H9 (cell line): ENCODE data around the gene MRPS18B. TPM values are rescaled to one million over a fixed set of nuclear protein-coding genes. Genes with fewer than 3 reads are reported as not detected.
A peak's percentile ranks its signal among the peaks of the same experiment; 100 is the strongest.

Experiments
- DNase-seq: peaks from one replicate; pipeline ENCODE4 v3.0.0-alpha.2; 2017
- H2AFZ ChIP-seq: one replicate; pipeline ENCODE4 v1.6.1; 2013; ENCODE audit warnings: mild to moderate bottlenecking, low read length, control low read depth, moderate library complexity
- H2AK5ac ChIP-seq: 2 replicates; pipeline ENCODE4 v1.6.1; 2013; ENCODE audit warnings: low read length, control low read depth, mixed read lengths; ENCODE audit not compliant: insufficient read length
- H2BK120ac ChIP-seq: one replicate; pipeline ENCODE4 v1.6.1; 2013; ENCODE audit warnings: low read depth, mild to moderate bottlenecking, low read length, control low read depth, inconsistent platforms; ENCODE audit not compliant: poor library complexity, severe bottlenecking
- H2BK12ac ChIP-seq: 2 replicates; pipeline ENCODE4 v1.6.1; 2013; ENCODE audit warnings: low read length, control low read depth, mixed read lengths, low read depth; ENCODE audit not compliant: insufficient read length
- H2BK15ac ChIP-seq: 2 replicates; pipeline ENCODE4 v1.6.1; 2013; ENCODE audit warnings: low read depth, low read length, control low read depth
- H2BK20ac ChIP-seq: one replicate; pipeline ENCODE4 v1.6.1; 2013; ENCODE audit warnings: low read depth, mild to moderate bottlenecking, low read length, control low read depth, inconsistent platforms; ENCODE audit not compliant: poor library complexity, severe bottlenecking
- H2BK5ac ChIP-seq: 2 replicates; pipeline ENCODE4 v1.6.1; 2013; ENCODE audit warnings: low read length, control low read depth, mixed read lengths; ENCODE audit not compliant: insufficient read length
- H3K14ac ChIP-seq: 2 replicates; pipeline ENCODE4 v1.6.1; 2013; ENCODE audit warnings: low read length, control low read depth; ENCODE audit not compliant: insufficient read depth
- H3K18ac ChIP-seq: 2 replicates; pipeline ENCODE4 v1.6.1; 2013; ENCODE audit warnings: low read depth, mild to moderate bottlenecking, mixed read lengths, low read length, control low read depth; ENCODE audit not compliant: insufficient read length
- H3K23ac ChIP-seq: 2 replicates; pipeline ENCODE4 v1.6.1; 2013; ENCODE audit warnings: low read length, control low read depth, mixed read lengths, low read depth; ENCODE audit not compliant: insufficient read length
- H3K23me2 ChIP-seq: 2 replicates; pipeline ENCODE4 v1.6.1; 2013; ENCODE audit warnings: low read depth, mild to moderate bottlenecking, mixed read lengths, low read length, control low read depth; ENCODE audit not compliant: insufficient read length, poor library complexity, severe bottlenecking
- H3K27ac ChIP-seq: 2 replicates; pipeline ENCODE4 v1.5.1; 2013; ENCODE audit warnings: low read length, control low read depth, mixed read lengths, low read depth; ENCODE audit not compliant: insufficient read length
- H3K27me3 ChIP-seq: 2 replicates; pipeline ENCODE4 v1.6.1; 2013; ENCODE audit warnings: low read length, control low read depth, inconsistent platforms; ENCODE audit not compliant: insufficient read depth
- H3K4ac ChIP-seq: 2 replicates; pipeline ENCODE4 v1.6.1; 2013; ENCODE audit warnings: low read depth, mild to moderate bottlenecking, control low read depth, inconsistent platforms, low read length, moderate library complexity
- H3K4me1 ChIP-seq: 2 replicates; pipeline ENCODE4 v1.6.1; 2013; ENCODE audit warnings: low read length, control low read depth, inconsistent platforms; ENCODE audit not compliant: insufficient read depth
- H3K4me2 ChIP-seq: 2 replicates; pipeline ENCODE4 v1.6.1; 2013; ENCODE audit warnings: low read length, control low read depth, mixed read lengths; ENCODE audit not compliant: insufficient read length, insufficient read depth
- H3K56ac ChIP-seq: 2 replicates; pipeline ENCODE4 v1.6.1; 2013; ENCODE audit warnings: low read depth, mild to moderate bottlenecking, mixed read lengths, low read length, control low read depth; ENCODE audit not compliant: insufficient read length
- H3K79me1 ChIP-seq: 2 replicates; pipeline ENCODE4 v1.6.1; 2013; ENCODE audit warnings: low read depth, mild to moderate bottlenecking, moderate library complexity, low read length, control low read depth, inconsistent platforms; ENCODE audit not compliant: insufficient read depth, poor library complexity, severe bottlenecking
- H3K79me2 ChIP-seq: 2 replicates; pipeline ENCODE4 v1.6.1; 2013; ENCODE audit warnings: low read length, control low read depth, inconsistent platforms; ENCODE audit not compliant: insufficient read depth
- H3K9ac ChIP-seq: 2 replicates; pipeline ENCODE4 v1.6.1; 2013; ENCODE audit warnings: low read length, control low read depth, mixed read lengths; ENCODE audit not compliant: insufficient read length; ENCODE audit errors: extremely low read depth
- H3K9me3 ChIP-seq: one replicate; pipeline ENCODE4 v1.6.1; 2013; ENCODE audit warnings: low read depth, low read length, inconsistent platforms; ENCODE audit not compliant: control insufficient read depth
- H3T11ph ChIP-seq: one replicate; pipeline ENCODE4 v1.6.1; 2013; ENCODE audit warnings: mild to moderate bottlenecking, low read length, control low read depth, inconsistent platforms
- H4K20me1 ChIP-seq: one replicate; pipeline ENCODE4 v1.6.1; 2013; ENCODE audit not compliant: control insufficient read depth, insufficient read length, insufficient read depth
- H4K5ac ChIP-seq: 2 replicates; pipeline ENCODE4 v1.6.1; 2013; ENCODE audit warnings: low read depth, mild to moderate bottlenecking, mixed read lengths, low read length, control low read depth; ENCODE audit not compliant: insufficient read length
- H4K8ac ChIP-seq: replicated peaks from 2 replicates; pipeline ENCODE4 v1.6.1; 2013; ENCODE audit warnings: low read length, control low read depth, mixed read lengths, low read depth; ENCODE audit not compliant: insufficient read length
- H4K91ac ChIP-seq: 2 replicates; pipeline ENCODE4 v1.6.1; 2013; ENCODE audit warnings: low read depth, mild to moderate bottlenecking, moderate library complexity, mixed read lengths, low read length, control low read depth; ENCODE audit not compliant: insufficient read length
- H3K27ac Mint-ChIP-seq, 3 experiments: 2 replicates in 2 of 3; 3 replicates in 1 of 3; pipeline ENCODE4 v1.8.0; 2020 to 2021; ENCODE audit warnings: mixed read lengths in 3 of 3, mild to moderate bottlenecking in 1 of 3, moderate library complexity in 1 of 3
- H3K27me3 Mint-ChIP-seq: 2 replicates; pipeline ENCODE4 v1.8.0; 2021; ENCODE audit warnings: low read depth, mild to moderate bottlenecking, moderate library complexity, mixed read lengths
- H3K36me3 Mint-ChIP-seq, 3 experiments: 2 replicates in 2 of 3; 3 replicates in 1 of 3; pipeline ENCODE4 v1.8.0; 2020 to 2021; ENCODE audit warnings: low read depth in 3 of 3, mixed read lengths in 3 of 3; ENCODE audit not compliant: insufficient read depth in 1 of 3
- H3K4me1 Mint-ChIP-seq, 2 experiments: 2 replicates each; pipeline ENCODE4 v1.8.0; 2020; ENCODE audit warnings: mixed read lengths in 2 of 2
- H3K4me3 Mint-ChIP-seq, 2 experiments: 2 replicates in 1 of 2; 3 replicates in 1 of 2; pipeline ENCODE4 v1.8.0; 2020 to 2021; ENCODE audit warnings: mild to moderate bottlenecking in 2 of 2, mixed read lengths in 2 of 2, moderate library complexity in 1 of 2
- H3K9me3 Mint-ChIP-seq, 2 experiments: 2 replicates in 1 of 2; 3 replicates in 1 of 2; pipeline ENCODE4 v1.8.0; 2020; ENCODE audit warnings: mild to moderate bottlenecking in 2 of 2, mixed read lengths in 2 of 2, moderate library complexity in 1 of 2
- WGBS: extraction: QIAGEN DNeasy Blood & Tissue Kit; methylation state at CpG from one replicate; pipeline ENCODE4 v1.1.7; 2013; ENCODE audit warnings: missing lambda C conversion rate, low lambda C conversion rate, mixed read lengths; ENCODE audit not compliant: insufficient read length; ENCODE audit errors: extremely low coverage; 5-methylcytosine and 5-hydroxymethylcytosine counted together
- total RNA-seq: library from RNA; stranded (reverse); gene quantifications from 2 replicates; pipeline ENCODE4 v1.2.1, GENCODE V29; 2021
- TF ChIP-seq, protein P1 (sequence below): fragments of 200-600 bp; sonication (generic); conservative IDR thresholded peaks from 3 replicates; pipeline ENCODE4 v1.8.0; 2021; ENCODE audit warnings: antibody characterized with exemption, mild to moderate bottlenecking

MRPS18B gene
- total RNA-seq, 1 experiment from 2014 or later, result 54.0 TPM

DNA sequence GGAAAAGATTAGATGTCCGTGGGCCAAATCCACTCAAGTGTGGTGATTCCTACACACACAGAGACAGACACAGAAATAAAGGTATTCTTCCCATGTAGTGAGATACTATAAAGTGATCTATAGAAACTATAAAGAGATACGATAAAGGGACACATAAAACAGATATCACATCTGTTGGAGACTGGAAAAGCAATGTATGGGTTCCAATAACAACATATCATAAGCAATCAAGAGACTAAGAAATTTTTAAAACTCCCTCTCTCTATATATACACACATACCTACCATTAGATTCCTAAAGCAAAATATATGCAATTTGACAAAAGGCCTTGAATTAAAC lies 5.8 kb upstream of the MRPS18B start:
- peaks cover 4% of the 10 kb centered on the region; the same call in 1 of the 2 replicates for H3K4me1 ChIP-seq
- peak overlapping the region in 1 of 3 experiments; percentile 79; a peak in 2 of 7 replicates for H3K27ac Mint-ChIP-seq

More for the DNA sequence above, 5.8 kb upstream of the MRPS18B start:
- Histone ChIP-seq H3K4me2 (no peak overlapping the region), H2AFZ (no peak overlapping the region), H3K79me1 (no peaks in the 10 kb centered on the region), H4K20me1 (no peaks in the 10 kb centered on the region), H3K23me2 (peaks cover 15% of the 10 kb centered on the region), H2BK15ac (no peak overlapping the region), H3K79me2 (peaks cover 2% of the 10 kb centered on the region; the same call in 1 of the 2 replicates), H4K91ac (no peak overlapping the region), H2AK5ac (no peak overlapping the region), H3K56ac (no peak overlapping the region), H3T11ph (no peak overlapping the region), H3K23ac (no peak overlapping the region), H3K18ac (no peak overlapping the region), H4K8ac (no peak overlapping the region), H3K14ac (no peak overlapping the region), H2BK12ac (no peak overlapping the region), H3K27ac (no peak overlapping the region), H3K27me3 (no peaks in the 10 kb centered on the region), H3K9ac (no peak overlapping the region), H2BK120ac (no peak overlapping the region), H2BK5ac (no peak overlapping the region), H3K9me3 (no peaks in the 10 kb centered on the region), H4K5ac (no peak overlapping the region), H3K4ac (no peak overlapping the region), H2BK20ac (no peak overlapping the region)
- H3K27me3 Mint-ChIP-seq, result no peaks in the 10 kb centered on the region; the same call in 1 of the 2 replicates
- TF ChIP-seq, protein P1, sequence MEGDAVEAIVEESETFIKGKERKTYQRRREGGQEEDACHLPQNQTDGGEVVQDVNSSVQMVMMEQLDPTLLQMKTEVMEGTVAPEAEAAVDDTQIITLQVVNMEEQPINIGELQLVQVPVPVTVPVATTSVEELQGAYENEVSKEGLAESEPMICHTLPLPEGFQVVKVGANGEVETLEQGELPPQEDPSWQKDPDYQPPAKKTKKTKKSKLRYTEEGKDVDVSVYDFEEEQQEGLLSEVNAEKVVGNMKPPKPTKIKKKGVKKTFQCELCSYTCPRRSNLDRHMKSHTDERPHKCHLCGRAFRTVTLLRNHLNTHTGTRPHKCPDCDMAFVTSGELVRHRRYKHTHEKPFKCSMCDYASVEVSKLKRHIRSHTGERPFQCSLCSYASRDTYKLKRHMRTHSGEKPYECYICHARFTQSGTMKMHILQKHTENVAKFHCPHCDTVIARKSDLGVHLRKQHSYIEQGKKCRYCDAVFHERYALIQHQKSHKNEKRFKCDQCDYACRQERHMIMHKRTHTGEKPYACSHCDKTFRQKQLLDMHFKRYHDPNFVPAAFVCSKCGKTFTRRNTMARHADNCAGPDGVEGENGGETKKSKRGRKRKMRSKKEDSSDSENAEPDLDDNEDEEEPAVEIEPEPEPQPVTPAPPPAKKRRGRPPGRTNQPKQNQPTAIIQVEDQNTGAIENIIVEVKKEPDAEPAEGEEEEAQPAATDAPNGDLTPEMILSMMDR, result no peak
- H3K4me1 Mint-ChIP-seq, result peaks cover 31 to 39% of the 10 kb centered on the region in 2 experiments
- peaks cover 5 to 9% of the 10 kb centered on the region in 2 experiments; a peak in 3 of 5 replicates for H3K9me3 Mint-ChIP-seq
- DNase-seq, result no peak
- peaks cover 41 to 82% (median 67%) of the 10 kb centered on the region in 3 experiments for H3K36me3 Mint-ChIP-seq
- WGBS, result no CpG with 5 or more reads among the region's 2 CpGs
- no peak overlapping the region for H3K4me3 Mint-ChIP-seq
